ENCODE results near the gene TNFSF9.

- TF ChIP-seq CTCF (IDR thresholded peaks at IDR 0.05) (no peak), POLR2A (IDR thresholded peaks at IDR 0.05) (no peak)
Observed at GRCh38 chr19:6528544-6529121, 2.2 kb upstream of the TNFSF9 start.

All from esophagus squamous epithelium (tissue), 4 donors.